GM13976 (cell line): Measurements from ENCODE around the gene FMNL2.

ENCODE experiments used
- DNase-seq: peaks from one replicate; pipeline ENCODE4 v3.0.0; 2012; ENCODE audit warnings: low spot score
- CTCF ChIP-seq: IDR thresholded peaks from 2 replicates; pipeline ENCODE4 v1.5.1; 2012; ENCODE audit warnings: borderline replicate concordance, mild to moderate bottlenecking; ENCODE audit not compliant: insufficient read depth; ENCODE audit errors: extremely low read depth, missing control alignments, control extremely low read depth
- in situ Hi-C: fragments of 300-500 bp; cut with MboI; formaldehyde crosslinking; loops from one replicate; pipeline ENCODE4 v1.12.0; 2022; ENCODE audit warnings: low sequenced_read_pairs, mixed read lengths, inconsistent platforms; ENCODE audit not compliant: unreplicated experiment

The FMNL2 gene

DNA sequence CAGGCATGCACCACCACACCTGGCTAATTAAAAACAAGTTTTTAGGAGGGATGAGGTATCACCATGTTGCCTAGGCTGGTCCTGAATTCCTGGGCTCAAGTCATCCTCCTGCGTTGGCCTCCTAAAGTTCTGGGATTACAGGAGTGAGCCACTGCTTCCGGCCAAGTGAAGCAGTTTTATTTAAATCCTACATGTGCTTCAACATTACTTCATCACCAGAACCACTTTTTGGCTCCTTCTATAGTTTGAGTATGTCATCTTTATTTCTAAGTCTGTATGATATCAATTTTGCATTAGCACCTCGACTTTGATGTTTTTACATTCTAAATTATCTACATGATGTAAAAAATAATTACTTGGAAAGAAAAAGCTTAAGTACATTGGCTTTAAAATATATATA lies 144.3 kb downstream of the FMNL2 start:
- in situ Hi-C loops: no loop called here
- no peak for DNase-seq

DNA sequence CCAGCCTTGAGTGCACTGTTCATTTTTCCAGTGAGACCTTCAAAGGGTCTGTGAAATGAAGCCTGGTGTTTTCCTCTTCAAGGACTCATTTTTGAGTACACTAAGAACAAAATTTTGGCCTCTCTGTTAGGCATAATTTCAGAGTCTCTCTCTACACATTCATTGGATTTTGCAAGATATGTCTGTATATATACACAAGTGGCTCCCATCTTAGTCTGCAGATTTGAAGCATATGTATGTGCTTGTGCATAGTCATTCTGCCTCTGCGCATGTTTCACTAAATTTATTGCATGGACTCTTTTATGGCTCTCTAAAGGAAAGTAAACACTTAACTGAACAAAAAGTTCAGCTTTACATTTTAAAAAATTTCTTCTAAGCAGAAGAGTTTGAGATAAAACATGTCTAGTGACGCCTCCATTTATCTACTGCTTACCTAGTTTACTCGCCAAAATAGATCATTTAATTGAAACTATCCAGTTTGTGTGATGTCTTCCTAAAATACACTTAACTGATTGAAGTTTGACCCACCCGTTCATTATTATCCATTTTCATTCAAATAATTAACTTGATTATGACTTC lies 145.9 kb downstream of the FMNL2 start:
- DNase-seq: no peak
- in situ Hi-C loops: no loop called here
- TF ChIP-seq CTCF: no peak

More for the DNA sequence above, 144.3 kb downstream of the FMNL2 start:
- no peak for TF ChIP-seq CTCF

GRCh38 chr2:152481881-152482583 lies 147.1 kb downstream of the FMNL2 start:
- in situ Hi-C loops: no loop called here
- no peak for TF ChIP-seq CTCF

GRCh38 chr2:152483276-152484063 lies 148.5 kb downstream of the FMNL2 start:
- in situ Hi-C loops: no loop called here
- DNase-seq: no peak
- no peak for TF ChIP-seq CTCF

More at GRCh38 chr2:152481881-152482583, 147.1 kb downstream of the FMNL2 start:
- no peak for DNase-seq

- TF ChIP-seq CTCF: no peak
- no peak for DNase-seq
- in situ Hi-C loops: no loop called here
These were observed 151.2 kb downstream of the FMNL2 start for GRCh38 chr2:152485954-152486736.
